SK-N-SH (cell line): Measurements from ENCODE around the gene GNAZ. TPM values are rescaled to one million over a fixed set of nuclear protein-coding genes. Genes with fewer than 3 reads are reported as not detected.

Source experiments
- CTCF ChIA-PET: fragments of 300-600, 350-600 bp; formaldehyde crosslinking; extraction: SDS; loops from one replicate; lab custom pipeline; 2021; lab: Yijun Ruan, JAX
- POLR2A ChIA-PET: fragments of 350-600 bp; sonication (Branson Sonifier 250); formaldehyde crosslinking; extraction: SDS; loops from one replicate; lab custom pipeline; 2020; ENCODE audit warnings: antibody characterized with exemption, inconsistent platforms; lab: Yijun Ruan, JAX
- DNase-seq: peaks from one replicate; pipeline ENCODE4 v3.0.0; 2012
- H2AFZ ChIP-seq: fragments of 200-600 bp; sonication (generic); 2 replicates; pipeline ENCODE4 v1.8.1; 2016; ENCODE audit warnings: antibody characterized with exemption, mild to moderate bottlenecking, low read depth
- H3F3A ChIP-seq: fragments of 200-600 bp; sonication (generic); replicated peaks from 2 replicates; pipeline ENCODE3; 2016; ENCODE audit warnings: antibody characterized with exemption, mild to moderate bottlenecking; ENCODE audit not compliant: insufficient read depth
- H3K27ac ChIP-seq, 2 experiments: fragments of 200-500 bp in 1 of 2; fragments of 200-600 bp in 1 of 2; sonication (Bioruptor generic) in 1 of 2; sonication (generic), shearing (Covaris generic) in 1 of 2; 2 replicates each; pipeline versions ENCODE4 v1.5.1 to v1.6.1; 2014 to 2016; ENCODE audit warnings: low read depth in 2 of 2, inconsistent platforms in 1 of 2, low read length in 1 of 2, mild to moderate bottlenecking in 1 of 2, mixed read lengths in 1 of 2
- H3K27me3 ChIP-seq: fragments of 200-600 bp; sonication (generic), shearing (Covaris generic); 2 replicates; pipeline ENCODE4 v1.6.1; 2016; ENCODE audit warnings: mixed run types; ENCODE audit not compliant: insufficient read depth
- H3K36me3 ChIP-seq, 2 experiments: fragments of 200-500 bp in 1 of 2; fragments of 200-600 bp in 1 of 2; sonication (Bioruptor generic) in 1 of 2; sonication (generic) in 1 of 2; replicated peaks in 1 of 2; 2 replicates each; pipeline versions ENCODE3 to v1.5.1; 2014 to 2016; ENCODE audit warnings: low read length in 1 of 2, mild to moderate bottlenecking in 1 of 2; ENCODE audit not compliant: insufficient read depth in 2 of 2, control insufficient read depth in 1 of 2
- H3K4me1 ChIP-seq, 2 experiments: fragments of 200-500 bp in 1 of 2; fragments of 200-600 bp in 1 of 2; sonication (Bioruptor generic) in 1 of 2; sonication (generic), shearing (Covaris generic) in 1 of 2; 2 replicates each; pipeline versions ENCODE4 v1.5.1 to v1.6.1; 2014 to 2016; ENCODE audit warnings: low read depth in 1 of 2, low read length in 1 of 2, mixed run types in 1 of 2; ENCODE audit not compliant: insufficient read depth in 2 of 2, control insufficient read depth in 1 of 2
- H3K4me2 ChIP-seq: fragments of 200-600 bp; sonication (generic), shearing (Covaris generic); 2 replicates; pipeline ENCODE4 v1.6.1; 2017; ENCODE audit warnings: mixed run types
- H3K4me3 ChIP-seq, 2 experiments: fragments of 200-500 bp in 1 of 2; fragments of 200-600 bp in 1 of 2; sonication (Bioruptor generic) in 1 of 2; sonication (generic), shearing (Covaris generic) in 1 of 2; 2 replicates each; pipeline versions ENCODE4 v1.5.1 to v1.8.1; 2014 to 2016; ENCODE audit warnings: low read depth in 2 of 2, inconsistent platforms in 1 of 2, low read length in 1 of 2, mild to moderate bottlenecking in 1 of 2, mixed read lengths in 1 of 2, moderate library complexity in 1 of 2
- H3K79me2 ChIP-seq: fragments of 200-600 bp; sonication (generic); 2 replicates; pipeline ENCODE4 v1.8.1; 2017; ENCODE audit warnings: mild to moderate bottlenecking; ENCODE audit not compliant: insufficient read depth
- H3K9ac ChIP-seq: fragments of 200-600 bp; sonication (generic); 2 replicates; pipeline ENCODE4 v1.6.1; 2017; ENCODE audit warnings: mixed run types
- H3K9me2 ChIP-seq: fragments of 200-600 bp; sonication (generic); 2 replicates; pipeline ENCODE4 v1.6.1; 2017; ENCODE audit warnings: mixed run types
- H3K9me3 ChIP-seq: fragments of 200-600 bp; sonication (generic); 2 replicates; pipeline ENCODE4 v1.6.1; 2017; ENCODE audit warnings: mixed run types, mild to moderate bottlenecking, moderate library complexity
- H4K20me1 ChIP-seq: fragments of 200-600 bp; sonication (generic); 2 replicates; pipeline ENCODE4 v1.6.1; 2017; ENCODE audit warnings: mild to moderate bottlenecking, mixed run types; ENCODE audit not compliant: insufficient read depth
- CHD2 ChIP-seq: fragments of 150-350 bp; IDR thresholded peaks from 2 replicates; pipeline ENCODE4 v1.6.1; 2018; ENCODE audit warnings: low read length; ENCODE audit not compliant: partially characterized antibody
- ELF1 ChIP-seq: IDR thresholded peaks from 2 replicates; pipeline ENCODE4 v1.4.0; 2012
- EP300 ChIP-seq, 2 experiments: IDR thresholded peaks; 2 replicates each; pipeline versions ENCODE4 v1.4.0 to v1.6.1; 2012; ENCODE audit warnings: borderline replicate concordance in 1 of 2, low read depth in 1 of 2, low read length in 1 of 2
- FOSL2 ChIP-seq: IDR thresholded peaks from 2 replicates; pipeline ENCODE4 v1.4.0; 2012; ENCODE audit warnings: low read depth, mild to moderate bottlenecking, moderate library complexity, borderline replicate concordance
- FOXM1 ChIP-seq: IDR thresholded peaks from 2 replicates; pipeline ENCODE4 v1.4.0; 2012; ENCODE audit warnings: low read depth, mild to moderate bottlenecking
- GABPA ChIP-seq: IDR thresholded peaks from 2 replicates; pipeline ENCODE4 v1.4.0; 2012; ENCODE audit warnings: low read depth, mild to moderate bottlenecking
- GATA2 ChIP-seq: sonication (generic); formaldehyde crosslinking; IDR thresholded peaks from 2 replicates; pipeline ENCODE4 v1.5.0; 2020; ENCODE audit warnings: mild to moderate bottlenecking, missing genetic modification reagents
- JUND ChIP-seq: IDR thresholded peaks from 2 replicates; pipeline ENCODE4 v1.4.0; 2012
- MAX ChIP-seq: IDR thresholded peaks from 2 replicates; pipeline ENCODE4 v1.4.0; 2012; ENCODE audit warnings: low read depth
- MEF2A ChIP-seq: IDR thresholded peaks from 2 replicates; pipeline ENCODE4 v1.4.0; 2012; ENCODE audit warnings: low read depth, borderline replicate concordance
- MXI1 ChIP-seq: IDR thresholded peaks from 2 replicates; pipeline ENCODE4 v1.6.1; 2012; ENCODE audit warnings: mild to moderate bottlenecking, low read depth, low read length, improper control_type of control experiment
- NFIC ChIP-seq: IDR thresholded peaks from 2 replicates; pipeline ENCODE4 v1.4.0; 2012; ENCODE audit warnings: borderline replicate concordance
- NRF1 ChIP-seq: IDR thresholded peaks from 2 replicates; pipeline ENCODE4 v1.6.1; 2012; ENCODE audit warnings: low read depth, mild to moderate bottlenecking, low read length
- RCOR1 ChIP-seq: fragments of 150-350 bp; IDR thresholded peaks from 2 replicates; pipeline ENCODE4 v1.6.1; 2017; ENCODE audit warnings: antibody characterized with exemption, low read length
- RFX5 ChIP-seq: IDR thresholded peaks from 2 replicates; pipeline ENCODE4 v1.6.1; 2012; ENCODE audit warnings: mild to moderate bottlenecking, improper control_type of control experiment, low read length
- RXRA ChIP-seq: IDR thresholded peaks from 2 replicates; pipeline ENCODE4 v1.4.0; 2012; ENCODE audit warnings: low read depth, mild to moderate bottlenecking, borderline replicate concordance
- SIN3A ChIP-seq: IDR thresholded peaks from 2 replicates; pipeline ENCODE4 v1.6.1; 2012; ENCODE audit warnings: low read depth, mild to moderate bottlenecking, low read length, moderate library complexity, borderline replicate concordance
- SMC3 ChIP-seq: IDR thresholded peaks from 2 replicates; pipeline ENCODE4 v1.6.1; 2012; ENCODE audit warnings: low read depth, low read length, improper control_type of control experiment
- TCF12 ChIP-seq: IDR thresholded peaks from 2 replicates; pipeline ENCODE4 v1.4.0; 2012
- TEAD4 ChIP-seq: IDR thresholded peaks from 2 replicates; pipeline ENCODE4 v1.4.0; 2012; ENCODE audit warnings: mild to moderate bottlenecking, borderline replicate concordance; ENCODE audit not compliant: insufficient read depth
- WGBS: methylation state at CpG from one replicate; pipeline ENCODE4 v1.1.6; 2017; ENCODE audit warnings: low lambda C conversion rate; 5-methylcytosine and 5-hydroxymethylcytosine counted together
- polyA plus RNA-seq, 3 experiments: library from polyadenylated mRNA; depleted of rRNA; stranded (reverse); fragments of >200 nt; gene quantifications; 2 replicates each; pipeline ENCODE4 v1.2.3, GENCODE V29; 2012
- TF ChIP-seq, protein P1 (sequence below): fragments of 200-600 bp; sonication (generic); IDR thresholded peaks from 2 replicates; pipeline ENCODE4 v1.6.1; 2017; ENCODE audit warnings: antibody characterized with exemption, mild to moderate bottlenecking, moderate library complexity
- TF ChIP-seq, protein P2 (sequence below): IDR thresholded peaks from 2 replicates; pipeline ENCODE4 v1.4.0; 2012; ENCODE audit warnings: low read depth, borderline replicate concordance
- TF ChIP-seq, protein P3 (sequence below): IDR thresholded peaks from 2 replicates; pipeline ENCODE4; 2012
- TF ChIP-seq, protein P4 (sequence below): fragments of 150-350 bp; IDR thresholded peaks from 2 replicates; pipeline ENCODE4 v1.6.1; 2017; ENCODE audit warnings: antibody characterized with exemption, low read length, low read depth, borderline replicate concordance

Gene GNAZ
- polyA plus RNA-seq, 1 of the 3 experiments (the other 2 are of a cell fraction), result 6.5 TPM

- Histone ChIP-seq H3K4me3 (no peak overlapping the region), H3K27me3 (no peaks in the 10 kb centered on the region), H3K9me2 (no peaks in the 10 kb centered on the region), H3K27ac (no peak overlapping the region), H2AFZ (no peak overlapping the region)
- TF ChIP-seq, protein P1, sequence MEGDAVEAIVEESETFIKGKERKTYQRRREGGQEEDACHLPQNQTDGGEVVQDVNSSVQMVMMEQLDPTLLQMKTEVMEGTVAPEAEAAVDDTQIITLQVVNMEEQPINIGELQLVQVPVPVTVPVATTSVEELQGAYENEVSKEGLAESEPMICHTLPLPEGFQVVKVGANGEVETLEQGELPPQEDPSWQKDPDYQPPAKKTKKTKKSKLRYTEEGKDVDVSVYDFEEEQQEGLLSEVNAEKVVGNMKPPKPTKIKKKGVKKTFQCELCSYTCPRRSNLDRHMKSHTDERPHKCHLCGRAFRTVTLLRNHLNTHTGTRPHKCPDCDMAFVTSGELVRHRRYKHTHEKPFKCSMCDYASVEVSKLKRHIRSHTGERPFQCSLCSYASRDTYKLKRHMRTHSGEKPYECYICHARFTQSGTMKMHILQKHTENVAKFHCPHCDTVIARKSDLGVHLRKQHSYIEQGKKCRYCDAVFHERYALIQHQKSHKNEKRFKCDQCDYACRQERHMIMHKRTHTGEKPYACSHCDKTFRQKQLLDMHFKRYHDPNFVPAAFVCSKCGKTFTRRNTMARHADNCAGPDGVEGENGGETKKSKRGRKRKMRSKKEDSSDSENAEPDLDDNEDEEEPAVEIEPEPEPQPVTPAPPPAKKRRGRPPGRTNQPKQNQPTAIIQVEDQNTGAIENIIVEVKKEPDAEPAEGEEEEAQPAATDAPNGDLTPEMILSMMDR, result no peak
- TF ChIP-seq RFX5 (no peak), CHD2 (no peak), RCOR1 (no peak), MAX (no peak), NRF1 (no peak), MXI1 (no peak), TCF12 (no peak), TEAD4 (no peak), GABPA (no peak), SMC3 (no peak), JUND (no peak), FOSL2 (no peak), MEF2A (no peak)
- TF ChIP-seq, protein P2, sequence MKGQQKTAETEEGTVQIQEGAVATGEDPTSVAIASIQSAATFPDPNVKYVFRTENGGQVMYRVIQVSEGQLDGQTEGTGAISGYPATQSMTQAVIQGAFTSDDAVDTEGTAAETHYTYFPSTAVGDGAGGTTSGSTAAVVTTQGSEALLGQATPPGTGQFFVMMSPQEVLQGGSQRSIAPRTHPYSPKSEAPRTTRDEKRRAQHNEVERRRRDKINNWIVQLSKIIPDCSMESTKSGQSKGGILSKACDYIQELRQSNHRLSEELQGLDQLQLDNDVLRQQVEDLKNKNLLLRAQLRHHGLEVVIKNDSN, result no peak
- TF ChIP-seq, all 33 proteins: peak for 0
- H3K36me3 ChIP-seq, result no peaks in the 10 kb centered on the region
- H3K4me1 ChIP-seq, result peaks cover 0 to 10% of the 10 kb centered on the region in 2 experiments; a peak in 1 of 4 replicates
- ChIA-PET CTCF (no interaction called here), POLR2A (no interaction called here)
- no peak for DNase-seq
- H3K79me2 ChIP-seq, result no peaks in the 10 kb centered on the region
- H3F3A ChIP-seq, result no peaks in the 10 kb centered on the region
- H3K9me3 ChIP-seq, result no peaks in the 10 kb centered on the region
- WGBS, result 95% methylated on average over 14 of the region's 14 CpGs
- no peak overlapping the region for H3K4me2 ChIP-seq
- H3K9ac ChIP-seq, result no peak overlapping the region
- H4K20me1 ChIP-seq, result no peaks in the 10 kb centered on the region
Measured at GRCh38 chr22:23093051-23093788, 22.9 kb downstream of the GNAZ start.

- H3K4me3 ChIP-seq, result no peak overlapping the region
- CTCF ChIA-PET, result interaction anchor here (1.0 to 1.7 kb wide), 4 partner anchors 9 to 135 kb away, joined by 3 to 5 read pairs (median 4); no protein-coding TSS in a partner anchor
- no peak for TF ChIP-seq CHD2
- no peak for TF ChIP-seq FOXM1
- TF ChIP-seq SIN3A, result no peak
- TF ChIP-seq MXI1, result no peak
- no peak for TF ChIP-seq NFIC
- TF ChIP-seq EP300 (IDR thresholded peaks at IDR 0.05; ENCODE audit: borderline replicate concordance in 1 of 2, low read depth in 1 of 2, low read length in 1 of 2), result no peak
- no peak for TF ChIP-seq GABPA
- no peak for TF ChIP-seq ELF1
- no peak for TF ChIP-seq FOSL2
- TF ChIP-seq RXRA, result no peak
- TF ChIP-seq, protein P3, sequence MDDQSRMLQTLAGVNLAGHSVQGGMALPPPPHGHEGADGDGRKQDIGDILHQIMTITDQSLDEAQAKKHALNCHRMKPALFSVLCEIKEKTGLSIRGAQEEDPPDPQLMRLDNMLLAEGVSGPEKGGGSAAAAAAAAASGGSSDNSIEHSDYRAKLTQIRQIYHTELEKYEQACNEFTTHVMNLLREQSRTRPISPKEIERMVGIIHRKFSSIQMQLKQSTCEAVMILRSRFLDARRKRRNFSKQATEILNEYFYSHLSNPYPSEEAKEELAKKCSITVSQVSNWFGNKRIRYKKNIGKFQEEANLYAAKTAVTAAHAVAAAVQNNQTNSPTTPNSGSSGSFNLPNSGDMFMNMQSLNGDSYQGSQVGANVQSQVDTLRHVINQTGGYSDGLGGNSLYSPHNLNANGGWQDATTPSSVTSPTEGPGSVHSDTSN, result no peak
- TF ChIP-seq, protein P4, sequence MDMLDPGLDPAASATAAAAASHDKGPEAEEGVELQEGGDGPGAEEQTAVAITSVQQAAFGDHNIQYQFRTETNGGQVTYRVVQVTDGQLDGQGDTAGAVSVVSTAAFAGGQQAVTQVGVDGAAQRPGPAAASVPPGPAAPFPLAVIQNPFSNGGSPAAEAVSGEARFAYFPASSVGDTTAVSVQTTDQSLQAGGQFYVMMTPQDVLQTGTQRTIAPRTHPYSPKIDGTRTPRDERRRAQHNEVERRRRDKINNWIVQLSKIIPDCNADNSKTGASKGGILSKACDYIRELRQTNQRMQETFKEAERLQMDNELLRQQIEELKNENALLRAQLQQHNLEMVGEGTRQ, result no peak
- no peak for TF ChIP-seq GATA2
Measured at GRCh38 chr22:23094260-23094659, 23.9 kb downstream of the GNAZ start.

More at GRCh38 chr22:23094260-23094659, 23.9 kb downstream of the GNAZ start:
- H3K4me2 ChIP-seq, result no peak overlapping the region
- no peaks in the 10 kb centered on the region for H3K27me3 ChIP-seq
- no peaks in the 10 kb centered on the region for H3F3A ChIP-seq
- H3K36me3 ChIP-seq, result no peaks in the 10 kb centered on the region
- H3K9ac ChIP-seq, result no peak overlapping the region
- no peaks in the 10 kb centered on the region for H4K20me1 ChIP-seq
- H3K27ac ChIP-seq, result no peak overlapping the region; a peak in 1 of 4 replicates
- POLR2A ChIA-PET, result no interaction called here
- peaks cover 0 to 12% of the 10 kb centered on the region in 2 experiments; a peak in 1 of 4 replicates for H3K4me1 ChIP-seq
- no peaks in the 10 kb centered on the region for H3K9me3 ChIP-seq
- H3K79me2 ChIP-seq, result no peaks in the 10 kb centered on the region
- H3K9me2 ChIP-seq, result no peaks in the 10 kb centered on the region
- H2AFZ ChIP-seq, result no peak overlapping the region
- peak; percentile 37 for DNase-seq
- 73% methylated on average over 3 of the region's 9 CpGs for WGBS
